Measurements from ENCODE around the gene RNPEPL1.

- TF ChIP-seq CTCF (IDR thresholded peaks at IDR 0.05; ENCODE audit: poor library complexity) (no peak), EZH2phosphoT487 (IDR thresholded peaks at IDR 0.05; ENCODE audit: low read depth, severe bottlenecking, unreplicated experiment) (no peak)
These were observed 7.0 kb downstream of the RNPEPL1 start for GRCh38 chr2:240575101-240575965.

Data from hepatocyte (in vitro differentiated cells).